ENCODE results near the gene TULP4.

DNA sequence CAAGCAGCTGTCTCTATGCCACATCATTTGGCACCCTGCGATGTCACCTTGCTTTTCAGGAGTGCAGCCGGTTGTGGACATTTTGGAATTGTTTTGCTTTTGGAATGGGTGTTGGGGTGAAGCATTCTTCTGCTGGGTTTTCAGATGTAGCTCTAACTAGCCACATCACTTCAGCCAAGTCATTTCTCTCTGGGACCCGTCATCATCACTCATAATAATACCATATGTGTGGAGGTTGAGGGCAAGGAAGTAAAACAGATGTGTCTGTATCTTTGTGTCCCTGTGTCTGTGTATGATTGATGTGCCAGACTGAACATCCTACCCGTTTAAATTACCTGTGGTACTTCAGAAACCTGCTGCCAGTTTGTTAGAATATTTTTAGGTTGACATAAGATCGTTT lies 49.5 kb upstream of the TULP4 start:
- TF ChIP-seq, protein P1, sequence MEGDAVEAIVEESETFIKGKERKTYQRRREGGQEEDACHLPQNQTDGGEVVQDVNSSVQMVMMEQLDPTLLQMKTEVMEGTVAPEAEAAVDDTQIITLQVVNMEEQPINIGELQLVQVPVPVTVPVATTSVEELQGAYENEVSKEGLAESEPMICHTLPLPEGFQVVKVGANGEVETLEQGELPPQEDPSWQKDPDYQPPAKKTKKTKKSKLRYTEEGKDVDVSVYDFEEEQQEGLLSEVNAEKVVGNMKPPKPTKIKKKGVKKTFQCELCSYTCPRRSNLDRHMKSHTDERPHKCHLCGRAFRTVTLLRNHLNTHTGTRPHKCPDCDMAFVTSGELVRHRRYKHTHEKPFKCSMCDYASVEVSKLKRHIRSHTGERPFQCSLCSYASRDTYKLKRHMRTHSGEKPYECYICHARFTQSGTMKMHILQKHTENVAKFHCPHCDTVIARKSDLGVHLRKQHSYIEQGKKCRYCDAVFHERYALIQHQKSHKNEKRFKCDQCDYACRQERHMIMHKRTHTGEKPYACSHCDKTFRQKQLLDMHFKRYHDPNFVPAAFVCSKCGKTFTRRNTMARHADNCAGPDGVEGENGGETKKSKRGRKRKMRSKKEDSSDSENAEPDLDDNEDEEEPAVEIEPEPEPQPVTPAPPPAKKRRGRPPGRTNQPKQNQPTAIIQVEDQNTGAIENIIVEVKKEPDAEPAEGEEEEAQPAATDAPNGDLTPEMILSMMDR (IDR thresholded peaks at IDR 0.05): no peak
- TF ChIP-seq POLR2A (IDR thresholded peaks at IDR 0.05) (no peak), POLR2AphosphoS5 (IDR thresholded peaks at IDR 0.05) (no peak)
